ENCODE results near the gene HOXB1.
"Not testable (repeated sequence)": the region's sequence is repeated elsewhere in the genome, so short reads cannot be mapped to it uniquely, and the experiment has no call there.

Gene HOXB1

DNA sequence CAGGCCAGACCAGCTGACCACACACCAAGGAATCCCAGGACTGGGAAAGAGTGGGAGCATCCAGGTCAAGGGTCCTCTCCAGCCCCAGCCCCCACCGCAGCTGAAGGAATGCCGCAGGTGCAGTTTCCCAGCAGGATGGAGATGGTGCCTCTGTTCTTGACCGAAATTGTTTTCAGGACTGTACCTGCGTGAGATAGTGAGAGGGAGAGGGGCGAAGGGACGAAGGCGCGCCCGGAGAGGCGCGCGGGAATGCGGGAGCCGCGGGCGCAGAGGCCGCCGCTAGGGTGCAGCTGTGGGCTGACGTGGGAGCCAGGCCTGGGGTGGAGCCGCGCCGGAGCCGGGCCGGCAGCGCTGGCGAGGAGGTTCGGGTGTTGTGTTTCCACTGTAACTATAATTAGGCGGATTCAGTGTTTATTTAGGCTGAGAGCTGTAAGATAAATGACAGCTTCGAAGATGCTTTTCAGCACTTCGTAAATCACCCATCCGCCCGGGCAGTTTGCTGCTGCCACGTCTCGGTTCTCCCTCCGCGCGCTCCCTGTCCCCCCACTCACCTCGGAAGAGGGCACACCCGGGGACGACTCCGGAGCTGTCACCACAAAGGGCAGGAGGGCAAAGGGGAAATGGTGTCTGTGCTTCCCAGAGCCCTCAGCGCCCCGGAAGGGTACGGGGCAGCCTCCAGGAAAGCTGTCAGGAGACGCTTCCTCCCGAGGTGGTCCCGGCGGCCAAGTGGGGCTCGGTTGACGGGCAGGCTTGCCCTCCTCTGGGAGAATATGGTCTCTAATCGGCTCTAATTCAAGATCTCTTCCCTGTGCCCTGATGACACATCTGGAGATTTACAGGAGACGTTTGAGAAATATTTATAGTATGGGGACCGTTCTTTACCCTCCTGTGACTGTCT is 38.2 kb downstream of the HOXB1 start:
- DNase-seq, result peak; percentile 84

DNA sequence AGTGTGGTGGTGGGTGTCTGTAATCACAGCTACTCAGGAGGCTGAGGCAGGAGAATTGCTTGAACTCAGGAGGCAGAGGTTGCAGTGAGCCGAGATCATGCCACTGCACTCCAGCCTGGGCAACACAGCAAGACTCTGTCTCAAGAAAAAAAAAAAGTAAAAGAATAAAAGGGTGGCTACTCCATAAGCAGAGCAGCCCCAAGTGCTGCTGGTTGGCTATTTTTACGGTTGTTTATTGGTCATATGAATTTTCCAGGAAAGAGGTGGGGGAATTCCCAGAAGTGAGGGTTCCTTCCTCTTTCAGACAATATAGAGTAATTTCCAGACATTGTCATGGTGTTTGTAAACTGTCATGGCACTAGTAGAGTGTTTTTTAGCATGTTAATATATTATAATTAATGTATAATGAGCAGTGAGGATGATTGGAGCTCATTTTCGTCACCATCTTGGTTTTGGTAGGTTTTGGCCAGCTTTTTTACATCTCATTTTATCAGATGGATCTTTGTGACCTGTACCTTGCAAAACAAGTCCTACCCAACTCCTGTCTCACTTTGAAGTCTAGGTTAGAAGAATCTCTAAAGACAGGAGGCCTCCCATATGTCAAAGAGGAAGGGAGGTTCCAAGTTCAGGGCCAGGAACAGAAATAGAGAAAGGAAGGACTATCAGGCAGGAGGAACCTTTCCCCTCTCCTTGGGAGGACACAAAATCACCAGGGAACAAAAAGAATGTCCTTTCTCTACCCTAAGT is 39.1 kb downstream of the HOXB1 start:
- no peak for DNase-seq

DNA sequence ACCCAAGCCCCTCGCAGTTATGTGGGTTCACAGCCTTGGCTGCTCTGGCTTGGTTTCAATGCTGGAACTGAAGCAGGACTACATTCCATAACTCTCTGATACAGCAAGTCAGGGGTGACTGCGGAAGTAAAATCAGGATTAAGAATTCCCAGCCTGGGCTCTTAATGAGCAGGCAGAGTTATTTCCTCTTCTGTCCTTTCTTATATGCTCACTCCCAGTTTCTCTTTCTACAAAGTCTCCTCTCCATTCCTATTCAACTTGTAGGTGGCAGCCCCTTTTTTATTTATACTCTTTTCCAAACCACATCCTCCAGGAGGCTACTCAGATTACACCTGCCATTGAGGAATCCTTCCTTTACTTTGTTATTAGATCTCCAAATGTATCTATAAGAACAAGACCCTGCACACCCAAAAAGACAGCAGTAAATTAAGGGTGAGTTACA is 40.3 kb downstream of the HOXB1 start:
- DNase-seq, result no peak

DNA sequence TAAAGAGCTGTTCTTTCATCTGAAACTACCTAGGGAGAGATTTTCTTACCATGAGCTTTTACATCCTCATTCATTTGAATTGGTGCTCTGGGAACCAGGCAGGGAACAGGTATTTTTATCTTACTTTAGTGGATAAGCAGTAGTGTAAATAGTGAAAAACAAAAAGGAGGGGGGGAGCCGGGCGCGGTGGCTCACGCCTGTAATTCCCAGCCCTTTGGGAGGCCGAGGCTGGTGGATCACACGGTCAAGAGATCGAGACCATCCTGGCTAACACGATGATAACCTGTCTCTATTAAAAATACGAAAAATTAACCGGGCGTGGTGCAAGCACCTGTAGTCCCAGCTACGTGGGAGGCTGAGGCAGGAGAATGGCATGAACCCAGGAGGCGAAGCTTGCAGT is 41.0 kb downstream of the HOXB1 start:
- DNase-seq, result no peak

DNA sequence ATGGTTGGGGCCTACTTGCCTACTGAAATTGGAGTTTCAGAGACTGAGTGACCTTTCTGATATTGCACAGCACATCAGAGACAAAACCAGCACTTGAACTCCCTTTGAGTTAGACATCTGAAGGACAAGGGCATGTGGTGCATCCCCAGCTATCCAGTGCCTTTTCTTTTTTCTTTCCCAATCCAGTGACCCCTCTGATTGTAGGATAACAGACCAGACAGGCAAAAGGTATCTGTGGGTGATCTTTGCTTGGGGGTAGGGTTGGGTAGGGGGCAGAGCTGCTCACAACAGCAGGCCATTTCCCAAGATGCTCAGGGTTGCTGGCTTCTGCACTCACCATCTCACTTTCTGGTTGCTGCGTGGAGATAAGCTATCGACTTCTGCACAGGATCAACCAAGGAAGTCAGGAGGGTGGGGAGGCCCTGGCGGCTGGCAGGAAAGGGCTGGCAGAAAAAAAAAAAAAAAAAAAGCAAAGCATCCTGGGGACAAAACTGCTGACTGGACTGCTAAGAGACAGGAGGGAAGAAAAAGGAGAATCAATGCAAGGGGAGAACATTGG is 42.2 kb downstream of the HOXB1 start:
- no peak for DNase-seq

DNA sequence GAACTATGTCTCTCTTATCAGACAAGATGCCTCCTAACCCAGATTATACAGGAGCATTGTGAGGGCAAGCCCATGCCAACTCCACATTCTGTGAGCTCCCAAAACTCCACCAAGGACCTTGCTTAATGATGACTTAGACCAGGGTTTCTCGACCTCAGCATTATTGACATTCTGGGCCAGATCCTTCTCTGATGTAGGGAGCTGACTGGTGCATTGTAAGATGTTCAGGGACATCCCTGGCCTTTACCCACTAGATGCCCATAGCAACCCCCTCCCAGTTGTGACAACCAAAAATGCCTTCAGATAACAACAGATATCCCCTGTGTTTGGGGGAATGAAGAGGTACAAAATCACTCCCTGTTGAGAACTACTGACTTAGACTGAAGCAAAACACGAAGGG is 43.6 kb downstream of the HOXB1 start:
- DNase-seq, result no peak

DNA sequence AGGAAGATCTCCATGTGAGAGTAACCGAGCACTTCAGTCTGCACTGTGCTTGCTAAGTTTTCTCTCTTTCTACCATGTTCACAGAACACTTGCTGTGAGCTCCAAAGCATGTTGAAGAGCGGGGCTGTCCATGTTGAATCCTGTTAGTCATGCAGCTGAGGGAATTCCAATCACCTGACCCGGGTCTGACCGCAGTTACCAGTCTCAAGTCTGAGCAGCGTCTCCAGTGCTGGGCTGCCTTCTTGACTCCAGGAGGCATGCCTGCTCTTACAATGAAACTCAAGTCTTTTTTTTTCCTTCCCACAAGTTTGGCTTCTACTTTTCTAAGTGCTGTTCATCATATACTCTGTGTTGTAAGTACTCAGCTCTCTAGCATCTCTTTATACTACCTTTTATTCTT is 44.3 kb downstream of the HOXB1 start:
- no peak for DNase-seq

DNA sequence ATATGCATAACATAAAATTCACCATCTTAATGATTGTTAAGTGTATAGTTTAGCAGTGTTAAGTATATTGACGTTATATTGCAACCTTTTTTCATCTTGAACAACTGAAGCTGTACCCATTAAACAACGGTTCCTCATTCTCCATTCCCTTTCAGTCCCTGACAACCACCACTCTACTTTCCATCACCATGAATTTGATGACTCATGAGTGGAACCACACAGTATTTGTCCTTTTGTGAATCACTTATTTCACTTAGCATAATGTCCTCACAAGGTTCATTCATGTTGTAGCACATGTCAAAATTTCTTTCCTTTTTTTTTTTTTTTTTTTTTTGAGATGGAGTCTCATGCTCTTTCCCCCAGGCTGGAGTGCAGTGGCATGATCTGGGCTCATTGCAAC is 46.0 kb downstream of the HOXB1 start:
- no peak for DNase-seq

DNA sequence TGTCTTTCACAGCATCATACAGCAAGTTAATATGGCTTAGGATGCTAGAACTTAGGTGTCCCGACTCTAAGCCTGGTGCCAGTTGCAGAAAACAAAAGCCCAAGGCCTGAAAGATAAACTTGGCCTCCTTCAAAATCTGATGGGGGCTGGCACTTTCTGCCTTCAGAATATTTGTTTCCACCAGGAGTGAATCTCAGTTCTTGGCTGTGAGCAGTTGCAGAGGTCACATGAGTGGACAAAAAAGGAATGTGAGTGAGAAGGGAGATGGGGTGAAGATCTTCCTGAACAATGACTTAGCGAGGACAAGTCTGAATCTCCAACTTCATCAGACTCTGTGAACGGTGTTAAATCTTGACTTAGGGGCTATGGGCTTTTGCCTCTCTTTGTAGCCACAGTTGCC is 46.6 kb downstream of the HOXB1 start:
- DNase-seq, result no peak

DNA sequence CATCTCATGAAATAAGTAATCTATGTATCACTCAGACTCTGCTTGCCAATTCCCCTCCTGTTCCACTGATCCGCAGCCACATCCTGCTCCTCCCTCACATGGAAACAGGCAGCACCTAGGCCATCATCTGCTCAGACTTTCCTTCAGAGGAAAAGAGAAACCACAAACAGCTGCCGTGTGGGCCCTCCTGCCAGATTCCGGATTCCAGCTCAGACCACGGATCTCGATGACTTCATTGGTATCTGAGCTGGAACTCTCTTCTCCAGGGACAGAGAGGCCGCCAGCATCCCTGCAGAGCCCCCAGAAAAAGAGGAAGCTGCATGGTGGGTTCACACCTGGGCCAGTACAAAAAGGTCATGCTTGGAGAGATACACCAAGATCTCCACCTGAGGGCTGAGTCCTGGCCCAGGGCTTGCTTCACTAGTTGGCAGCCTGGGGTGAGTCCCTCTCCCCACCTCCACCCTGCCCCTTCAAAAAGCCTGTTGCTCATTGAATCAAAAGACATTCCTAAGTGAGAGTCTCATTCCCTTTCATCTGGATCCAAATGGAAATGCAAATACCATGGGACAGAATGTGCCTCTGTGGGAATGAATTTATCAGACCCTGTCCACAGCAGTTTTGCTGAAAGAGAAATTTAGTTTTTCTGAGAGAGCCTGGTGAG is 47.2 kb downstream of the HOXB1 start:
- DNase-seq, result no peak

DNA sequence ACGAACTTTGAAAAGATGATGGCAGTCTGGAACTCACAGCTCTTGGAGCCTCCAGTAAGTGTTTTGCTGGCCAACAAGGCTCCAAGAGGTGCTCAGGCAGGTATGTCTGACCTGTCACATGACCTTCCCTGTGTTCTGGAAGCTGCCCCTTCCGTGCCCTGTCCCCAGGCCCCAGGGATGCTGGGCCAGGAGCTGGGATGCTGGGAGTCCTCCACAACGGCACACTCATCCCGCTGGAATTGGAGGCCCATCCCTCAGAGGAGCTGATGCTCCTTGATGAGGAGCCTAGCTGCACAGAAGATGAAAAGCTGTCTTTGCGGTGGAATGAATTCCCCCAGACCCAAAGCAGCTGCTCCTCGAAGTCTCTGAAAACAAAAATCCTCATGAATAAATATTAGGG is 47.8 kb downstream of the HOXB1 start:
- no peak for DNase-seq

DNA sequence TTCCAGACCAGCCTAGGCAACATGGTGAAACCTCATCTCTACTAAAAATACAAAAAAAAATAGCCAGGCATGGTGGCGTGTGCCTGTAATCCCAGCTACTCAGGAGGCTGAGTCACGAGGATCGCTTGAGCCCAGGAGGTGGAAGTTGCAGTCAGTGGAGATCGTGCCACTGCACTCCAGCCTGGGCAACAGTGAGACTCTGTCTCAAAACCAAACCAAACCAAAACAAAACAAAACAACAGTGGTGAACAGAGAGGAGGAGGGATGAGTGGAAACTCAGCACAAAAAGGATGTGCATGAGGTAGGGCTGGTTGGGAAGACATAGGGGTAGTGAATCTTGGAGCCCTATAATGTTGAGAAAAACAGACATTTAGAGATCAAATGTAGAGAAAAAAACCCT is 48.5 kb downstream of the HOXB1 start:
- not testable (repeated sequence) for DNase-seq

DNA sequence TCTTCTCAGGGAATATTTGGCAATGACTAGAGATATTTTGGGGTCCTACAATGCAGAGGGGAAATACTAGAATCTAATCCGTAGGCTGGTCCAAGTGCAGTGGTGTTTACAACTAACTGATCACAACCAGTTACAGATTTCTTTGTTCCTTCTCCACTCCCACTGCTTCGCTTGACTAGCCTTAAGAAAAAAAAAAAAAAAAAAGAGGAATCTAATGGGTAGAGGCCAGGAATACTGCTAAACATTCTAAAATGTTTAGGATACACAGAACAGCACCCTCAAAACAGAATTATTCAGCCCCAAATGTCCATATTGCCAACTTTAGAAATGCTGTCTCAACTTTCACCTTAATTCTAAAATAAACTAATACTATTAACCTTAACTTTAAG is 51.8 kb downstream of the HOXB1 start:
- DNase-seq, result no peak

Data from activated CD8-positive, alpha-beta memory T cell treated with anti-CD3 and anti-CD28 coated beads, Interleukin-2, amount 50 U/mL, for 48 hours (primary cell).